ENCODE results near the gene BCAS2. TPM values are rescaled to one million over a fixed set of nuclear protein-coding genes. Genes with fewer than 3 reads are reported as not detected.

Gene BCAS2
- total and polyA plus RNA-seq, 7 donors = 22.0 to 52.5 (median 30.5) TPM

GRCh38 chr1:114597949-114598348, 16.5 kb upstream of the BCAS2 start:
- peak; percentile 80 to 92 (median 82) for ATAC-seq
- DNase-seq = no peak
- WGBS, 3 donors = 70 to 100% (median 83%) methylated on average over 1 of the region's 1 CpG
- intact Hi-C loops (cut with DNase I) = no loop called here
- H3K4me1 ChIP-seq = peaks cover 11% of the 10 kb centered on the region
- H3K36me3 ChIP-seq (ENCODE audit: insufficient read depth in 1 of 2, low read depth in 1 of 2) = peaks cover 4 to 97% of the 10 kb centered on the region in 2 donors
- TF ChIP-seq, protein P1, sequence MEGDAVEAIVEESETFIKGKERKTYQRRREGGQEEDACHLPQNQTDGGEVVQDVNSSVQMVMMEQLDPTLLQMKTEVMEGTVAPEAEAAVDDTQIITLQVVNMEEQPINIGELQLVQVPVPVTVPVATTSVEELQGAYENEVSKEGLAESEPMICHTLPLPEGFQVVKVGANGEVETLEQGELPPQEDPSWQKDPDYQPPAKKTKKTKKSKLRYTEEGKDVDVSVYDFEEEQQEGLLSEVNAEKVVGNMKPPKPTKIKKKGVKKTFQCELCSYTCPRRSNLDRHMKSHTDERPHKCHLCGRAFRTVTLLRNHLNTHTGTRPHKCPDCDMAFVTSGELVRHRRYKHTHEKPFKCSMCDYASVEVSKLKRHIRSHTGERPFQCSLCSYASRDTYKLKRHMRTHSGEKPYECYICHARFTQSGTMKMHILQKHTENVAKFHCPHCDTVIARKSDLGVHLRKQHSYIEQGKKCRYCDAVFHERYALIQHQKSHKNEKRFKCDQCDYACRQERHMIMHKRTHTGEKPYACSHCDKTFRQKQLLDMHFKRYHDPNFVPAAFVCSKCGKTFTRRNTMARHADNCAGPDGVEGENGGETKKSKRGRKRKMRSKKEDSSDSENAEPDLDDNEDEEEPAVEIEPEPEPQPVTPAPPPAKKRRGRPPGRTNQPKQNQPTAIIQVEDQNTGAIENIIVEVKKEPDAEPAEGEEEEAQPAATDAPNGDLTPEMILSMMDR (IDR thresholded peaks at IDR 0.05) = no peak
- H3K27ac ChIP-seq = peak overlapping the region; percentile 79
- H3K4me3 ChIP-seq = no peak overlapping the region
- H3K27me3 ChIP-seq (ENCODE audit: insufficient read depth in 3 of 3, low read length in 2 of 3) = no peaks in the 10 kb centered on the region
- H3K9me3 ChIP-seq = no peaks in the 10 kb centered on the region

GRCh38 chr1:114595602-114596001, 14.2 kb upstream of the BCAS2 start:
- Histone ChIP-seq H3K36me3 (ENCODE audit: insufficient read depth in 1 of 2, low read depth in 1 of 2) (peaks cover 0 to 97% of the 10 kb centered on the region in 2 donors), H3K27ac (peak overlapping the region; percentile 79), H3K9me3 (no peaks in the 10 kb centered on the region), H3K4me1 (peaks cover 11% of the 10 kb centered on the region), H3K27me3 (ENCODE audit: insufficient read depth in 3 of 3, low read length in 2 of 3) (no peaks in the 10 kb centered on the region), H3K4me3 (no peak overlapping the region)
- no peak for ATAC-seq
- intact Hi-C loops (cut with DNase I) = no loop called here
- no peak for DNase-seq
- TF ChIP-seq, protein P1 (IDR thresholded peaks at IDR 0.05) = no peak

DNA sequence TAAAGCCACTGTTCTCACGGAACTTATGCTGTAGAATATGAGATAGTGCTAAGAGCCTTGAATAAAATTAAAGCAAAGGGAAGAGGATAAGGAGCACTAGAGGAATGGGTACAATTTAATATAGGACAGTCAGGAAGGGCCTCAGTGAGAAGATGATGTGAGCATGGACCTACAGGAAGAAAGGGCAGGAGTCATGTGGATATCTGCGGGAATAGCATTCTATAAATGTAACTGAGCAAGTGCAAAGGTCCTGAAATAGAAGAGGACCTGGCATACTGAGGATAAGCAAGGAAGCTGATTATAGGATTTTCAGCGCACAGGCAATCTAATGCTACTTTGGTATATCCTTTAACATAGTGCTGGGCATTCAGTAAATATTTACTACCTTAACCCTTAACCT, 12.6 kb upstream of the BCAS2 start:
- Histone ChIP-seq H3K4me3 (no peak overlapping the region), H3K36me3 (ENCODE audit: insufficient read depth in 1 of 2, low read depth in 1 of 2) (peaks cover 0 to 94% of the 10 kb centered on the region in 2 donors), H3K27me3 (ENCODE audit: insufficient read depth in 3 of 3, low read length in 2 of 3) (no peaks in the 10 kb centered on the region), H3K27ac (peak overlapping the region; percentile 79), H3K4me1 (peaks cover 24% of the 10 kb centered on the region), H3K9me3 (no peaks in the 10 kb centered on the region)
- intact Hi-C loops (cut with DNase I) = no loop called here
- peak; percentile 49 to 87 (median 58) for ATAC-seq
- DNase-seq = no peak
- TF ChIP-seq, protein P1 (IDR thresholded peaks at IDR 0.05) = no peak
- WGBS, 3 donors = 41 to 75% (median 46%) methylated on average over 3 of the region's 3 CpGs

DNA sequence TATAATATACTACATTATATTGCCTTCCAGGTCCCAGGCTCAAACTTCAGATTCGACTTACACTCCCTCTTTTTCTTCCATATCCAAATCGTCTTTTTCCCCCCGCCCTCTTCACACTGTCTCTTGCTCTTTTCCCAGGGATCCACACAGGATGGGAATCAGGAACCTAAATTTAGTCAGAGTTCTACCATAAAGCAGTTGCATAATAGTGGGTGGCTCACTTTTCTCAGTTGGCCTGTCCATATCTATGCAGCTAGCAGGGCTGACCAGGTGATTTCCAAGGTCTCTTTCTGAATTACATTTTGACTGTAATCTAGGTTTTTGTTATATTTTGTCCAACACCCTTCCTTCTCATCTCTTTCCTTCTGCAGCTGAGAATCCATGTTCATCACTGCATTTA, 7.7 kb upstream of the BCAS2 start:
- Histone ChIP-seq H3K36me3 (ENCODE audit: insufficient read depth in 1 of 2, low read depth in 1 of 2) (peaks cover 0 to 98% of the 10 kb centered on the region in 2 donors), H3K27ac (peak overlapping the region; percentile 63), H3K4me1 (peaks cover 19% of the 10 kb centered on the region), H3K27me3 (ENCODE audit: insufficient read depth in 3 of 3, low read length in 2 of 3) (no peaks in the 10 kb centered on the region), H3K4me3 (no peak overlapping the region), H3K9me3 (no peaks in the 10 kb centered on the region)
- ATAC-seq = peak; percentile 69 to 89 (median 79)
- no peak for DNase-seq
- WGBS, 3 donors = 62 to 88% (median 78%) methylated on average over 3 of the region's 3 CpGs
- TF ChIP-seq, protein P1 (IDR thresholded peaks at IDR 0.05) = no peak
- intact Hi-C loops (cut with DNase I) = loop anchor here (10.0 kb wide), 2 partner anchors 166 to 186 kb away; partner anchors contain the start of gene CSDE1 (in 1 of the 2)

GRCh38 chr1:114588196-114588689, 6.8 kb upstream of the BCAS2 start:
- ATAC-seq (peak in 2 of 4 donors; percentile 16 to 17), DNase-seq (no peak)
- Histone ChIP-seq H3K36me3 (ENCODE audit: insufficient read depth in 1 of 2, low read depth in 1 of 2) (peaks cover 0 to 96% of the 10 kb centered on the region in 2 donors), H3K27me3 (ENCODE audit: insufficient read depth in 3 of 3, low read length in 2 of 3) (no peaks in the 10 kb centered on the region), H3K9me3 (no peaks in the 10 kb centered on the region), H3K4me1 (peaks cover 15% of the 10 kb centered on the region), H3K4me3 (no peak overlapping the region), H3K27ac (peak overlapping the region; percentile 63)
- TF ChIP-seq, protein P1 (IDR thresholded peaks at IDR 0.05) = no peak
- 32 to 36% (median 33%) methylated on average over 2 of the region's 2 CpGs for WGBS, 3 donors
- intact Hi-C loops (cut with DNase I) = loop anchor here (10.0 kb wide), 2 partner anchors 167 to 187 kb away; partner anchors contain the start of gene CSDE1 (in 1 of the 2)

All from psoas muscle (tissue), 8 donors.